Left renal pelvis (tissue), 4 donors: Measurements from ENCODE around the gene KMT2B. TPM values are rescaled to one million over a fixed set of nuclear protein-coding genes. Genes with fewer than 3 reads are reported as not detected.
"Not testable (repeated sequence)": the region's sequence is repeated elsewhere in the genome, so short reads cannot be mapped to it uniquely, and the experiment has no call there.

Experiments used
- DNase-seq, 4 donors: peaks; one replicate each; pipeline ENCODE4 v3.0.0-alpha.2; 2013; ENCODE audit warnings: low read depth in 4 of 4, low spot score in 3 of 4
- polyA plus RNA-seq, 4 donors: library from polyadenylated mRNA; unstranded; fragments of 120-200 nt; gene quantifications; one replicate each; pipeline ENCODE4 v1.2.1, GENCODE V29; 2013; ENCODE audit not compliant: insufficient read length in 4 of 4

The KMT2B gene
- polyA plus RNA-seq, 4 donors = 25.1 to 42.0 (median 32.8) TPM

DNA sequence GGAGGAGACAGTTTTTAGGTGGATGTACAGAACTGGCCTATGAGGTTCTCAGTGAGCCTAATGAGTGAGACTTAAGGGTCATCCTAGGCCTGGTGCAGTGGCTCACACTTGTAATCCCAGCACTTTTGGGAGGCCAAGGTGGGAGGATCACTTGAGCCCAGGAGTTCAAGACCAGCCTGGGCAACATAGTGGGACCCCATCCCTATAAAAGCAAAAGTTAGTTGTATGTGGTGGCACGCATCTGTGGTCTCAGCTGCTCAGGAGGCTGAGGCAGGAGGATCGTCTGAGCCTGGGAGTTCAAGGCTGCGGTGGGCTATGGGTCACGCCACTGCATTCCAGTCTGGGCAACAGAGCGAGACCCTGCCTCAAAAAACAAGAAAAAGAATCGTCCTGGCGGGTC lies 6.3 kb downstream of the KMT2B start:
- not testable (repeated sequence) for DNase-seq

DNA sequence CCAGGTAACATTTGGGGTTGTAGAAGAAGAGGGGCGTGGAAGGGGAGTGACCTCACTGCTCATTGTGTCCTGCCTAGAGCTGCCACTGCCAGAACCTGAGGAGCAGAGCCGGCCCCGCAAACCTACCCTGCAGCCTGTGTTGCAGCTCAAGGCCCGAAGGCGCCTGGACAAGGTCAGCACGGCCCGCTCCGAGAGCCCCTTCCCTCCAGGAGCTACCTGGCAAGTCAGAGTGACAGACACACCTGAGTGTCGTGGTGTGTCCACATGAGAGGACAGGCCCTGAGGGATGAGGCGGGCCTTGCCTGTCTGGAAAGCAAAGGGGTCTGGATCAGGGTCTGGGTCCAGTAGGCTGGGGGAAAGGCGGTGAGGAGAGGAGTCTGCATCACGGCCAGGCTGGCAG lies 6.8 kb downstream of the KMT2B start:
- DNase-seq = no peak

DNA sequence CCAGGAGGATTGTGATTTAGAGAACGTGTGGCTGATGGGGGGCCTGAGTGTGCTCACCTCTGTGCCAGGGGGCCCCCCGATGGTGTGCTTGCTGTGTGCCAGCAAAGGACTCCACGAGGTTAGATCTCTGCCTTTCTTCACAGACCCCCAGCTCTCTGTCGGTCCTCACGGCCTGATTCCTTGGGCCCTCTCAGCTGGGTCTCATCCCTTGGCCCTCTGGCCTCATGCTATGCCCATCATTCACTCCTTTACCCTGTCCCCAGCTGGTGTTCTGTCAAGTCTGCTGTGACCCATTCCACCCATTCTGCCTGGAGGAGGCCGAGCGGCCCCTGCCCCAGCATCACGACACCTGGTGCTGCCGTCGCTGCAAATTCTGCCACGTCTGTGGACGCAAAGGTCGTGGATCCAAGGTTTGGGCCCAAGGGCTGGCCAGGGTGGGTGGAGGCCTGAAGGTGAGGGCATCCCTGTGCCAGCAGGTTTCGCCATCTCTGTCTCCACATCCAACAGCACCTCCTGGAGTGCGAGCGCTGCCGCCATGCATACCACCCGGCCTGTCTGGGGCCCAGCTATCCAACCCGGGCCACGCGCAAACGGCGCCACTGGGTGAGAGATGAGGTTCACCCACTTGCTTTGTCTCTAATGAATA lies 7.5 kb downstream of the KMT2B start:
- no peak for DNase-seq

DNA sequence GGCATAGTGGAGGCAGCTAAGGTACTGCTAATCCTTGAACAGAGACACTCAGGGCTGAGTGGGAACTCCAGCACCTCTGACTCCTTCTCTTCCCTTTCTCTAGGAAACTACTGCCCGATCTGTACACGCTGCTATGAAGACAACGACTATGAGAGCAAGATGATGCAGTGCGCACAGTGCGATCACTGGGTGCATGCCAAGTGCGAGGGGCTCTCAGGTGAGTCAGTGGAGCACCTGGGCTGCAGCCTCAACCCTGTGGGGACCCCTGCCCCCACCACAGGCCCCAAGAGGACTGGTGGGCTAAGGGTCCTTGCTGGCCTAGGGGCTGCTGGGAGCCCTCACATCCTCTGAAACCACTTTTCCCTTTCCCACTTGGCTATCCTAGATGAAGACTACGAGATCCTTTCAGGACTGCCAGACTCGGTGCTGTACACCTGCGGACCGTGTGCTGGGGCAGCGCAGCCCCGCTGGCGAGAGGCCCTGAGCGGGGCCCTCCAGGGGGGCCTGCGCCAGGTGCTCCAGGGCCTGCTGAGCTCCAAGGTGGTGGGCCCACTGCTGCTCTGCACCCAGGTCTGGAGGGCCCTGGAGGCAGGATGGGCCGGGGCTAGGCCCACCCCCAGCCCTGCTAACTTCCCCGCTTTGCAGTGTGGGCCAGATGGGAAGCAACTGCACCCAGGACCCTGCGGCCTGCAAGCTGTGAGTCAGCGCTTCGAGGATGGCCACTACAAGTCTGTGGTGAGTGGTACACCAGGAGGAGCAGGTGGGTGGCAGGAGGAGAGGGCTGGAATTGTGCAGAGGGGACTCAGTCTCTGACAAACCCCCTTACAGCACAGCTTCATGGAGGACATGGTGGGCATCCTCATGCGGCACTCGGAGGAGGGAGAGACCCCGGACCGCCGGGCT lies 9.5 kb downstream of the KMT2B start:
- no peak for DNase-seq

DNA sequence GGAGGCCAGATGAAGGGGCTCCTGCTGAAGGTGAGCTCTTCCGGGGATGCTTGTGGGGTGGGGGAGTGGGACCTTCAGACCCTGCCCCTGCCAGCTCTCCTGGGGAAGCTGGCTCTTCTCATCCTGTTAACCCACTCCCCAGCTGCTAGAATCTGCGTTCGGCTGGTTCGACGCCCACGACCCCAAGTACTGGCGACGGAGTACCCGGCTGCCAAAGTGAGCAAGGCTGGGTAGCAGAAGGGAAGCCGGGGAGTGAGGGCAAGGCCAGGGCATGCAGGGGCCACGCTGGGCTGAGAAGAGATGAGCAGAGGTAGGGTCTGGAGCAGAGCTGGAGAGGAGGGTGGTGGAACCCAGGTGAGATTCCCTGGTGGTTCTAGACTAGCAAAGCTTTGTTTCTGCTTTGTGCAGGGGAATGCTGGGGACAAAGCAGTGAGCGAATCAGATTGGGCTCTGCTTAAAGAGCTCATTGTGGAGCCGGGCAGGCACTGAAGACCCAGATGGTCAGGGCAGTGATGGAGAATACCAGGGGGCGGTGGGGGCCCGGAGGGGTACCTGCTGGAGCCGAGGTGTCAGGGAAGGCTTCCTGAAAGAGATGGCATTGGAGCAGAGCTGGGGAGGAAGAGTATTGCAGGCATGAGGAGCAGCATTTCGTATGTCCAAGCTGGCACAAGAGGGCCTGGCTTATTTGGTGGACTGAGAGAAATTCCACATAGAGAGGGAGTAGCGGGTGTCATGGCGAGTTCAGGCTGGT lies 10.3 kb downstream of the KMT2B start:
- no peak for DNase-seq

DNA sequence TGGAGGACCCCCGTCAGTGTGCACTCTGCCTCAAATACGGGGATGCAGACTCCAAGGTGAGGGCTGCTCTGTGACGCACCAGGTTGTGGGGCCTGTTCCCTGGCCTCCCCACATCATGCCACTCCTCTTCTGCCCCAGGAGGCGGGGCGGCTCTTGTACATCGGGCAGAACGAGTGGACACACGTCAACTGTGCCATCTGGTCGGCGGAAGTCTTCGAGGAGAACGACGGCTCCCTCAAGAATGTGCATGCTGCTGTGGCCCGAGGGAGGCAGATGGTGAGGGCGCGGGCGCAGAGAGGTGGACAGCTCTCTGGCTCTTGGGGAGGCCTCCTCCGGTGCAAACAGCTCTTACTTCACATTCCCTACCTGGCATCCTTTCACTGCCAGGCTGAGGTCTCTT lies 11.2 kb downstream of the KMT2B start:
- no peak for DNase-seq

DNA sequence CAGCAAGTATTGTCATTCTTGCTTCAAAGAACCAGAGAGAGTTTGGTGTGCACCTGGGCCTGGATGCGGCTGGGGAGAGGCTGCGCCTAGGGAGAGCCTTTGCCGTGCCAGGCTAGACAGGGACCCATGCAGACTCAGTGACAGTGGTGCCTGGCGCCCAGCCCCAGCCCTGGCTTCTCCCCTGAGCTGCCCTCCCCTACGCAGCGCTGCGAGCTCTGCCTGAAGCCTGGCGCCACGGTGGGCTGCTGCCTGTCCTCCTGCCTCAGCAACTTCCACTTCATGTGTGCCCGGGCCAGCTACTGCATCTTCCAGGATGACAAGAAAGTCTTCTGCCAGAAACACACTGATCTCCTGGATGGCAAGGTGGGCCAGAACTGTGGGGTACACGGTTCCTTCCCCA lies 12.0 kb downstream of the KMT2B start:
- DNase-seq = no peak

DNA sequence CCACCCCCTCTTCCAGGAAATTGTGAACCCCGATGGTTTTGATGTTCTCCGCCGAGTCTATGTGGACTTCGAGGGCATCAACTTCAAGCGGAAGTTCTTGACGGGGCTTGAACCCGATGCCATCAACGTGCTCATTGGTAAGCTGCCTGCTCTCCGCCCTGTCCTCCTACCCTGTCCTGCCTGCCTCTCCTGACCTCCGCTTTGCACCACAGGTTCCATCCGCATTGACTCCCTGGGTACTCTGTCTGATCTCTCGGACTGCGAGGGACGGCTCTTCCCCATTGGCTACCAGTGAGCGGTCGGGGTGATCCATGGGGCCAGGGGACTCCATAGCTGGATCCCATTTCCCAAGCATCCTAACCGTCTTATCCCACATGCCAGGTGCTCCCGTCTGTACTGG lies 12.5 kb downstream of the KMT2B start:
- no peak for DNase-seq

DNA sequence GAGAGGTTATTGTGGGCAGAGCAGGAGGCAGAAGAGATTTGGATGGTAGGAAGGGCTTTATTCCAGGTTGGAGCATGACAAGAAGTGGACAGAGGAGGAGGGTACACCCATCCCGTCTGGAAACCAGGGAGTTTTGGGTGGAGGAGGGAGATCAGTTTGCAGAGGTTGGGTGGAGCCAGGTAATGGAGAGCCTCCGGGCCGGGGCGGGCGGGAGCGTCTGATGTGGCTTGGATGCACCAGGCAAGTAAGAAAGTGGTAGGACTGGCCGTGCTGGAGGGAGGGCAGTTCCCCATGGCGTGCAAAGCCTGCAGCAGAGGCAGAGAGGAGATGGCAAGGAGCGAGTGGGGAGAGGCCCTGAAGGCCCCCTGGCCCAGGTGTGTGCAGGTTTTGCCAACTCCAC lies 13.6 kb downstream of the KMT2B start:
- DNase-seq = no peak

DNA sequence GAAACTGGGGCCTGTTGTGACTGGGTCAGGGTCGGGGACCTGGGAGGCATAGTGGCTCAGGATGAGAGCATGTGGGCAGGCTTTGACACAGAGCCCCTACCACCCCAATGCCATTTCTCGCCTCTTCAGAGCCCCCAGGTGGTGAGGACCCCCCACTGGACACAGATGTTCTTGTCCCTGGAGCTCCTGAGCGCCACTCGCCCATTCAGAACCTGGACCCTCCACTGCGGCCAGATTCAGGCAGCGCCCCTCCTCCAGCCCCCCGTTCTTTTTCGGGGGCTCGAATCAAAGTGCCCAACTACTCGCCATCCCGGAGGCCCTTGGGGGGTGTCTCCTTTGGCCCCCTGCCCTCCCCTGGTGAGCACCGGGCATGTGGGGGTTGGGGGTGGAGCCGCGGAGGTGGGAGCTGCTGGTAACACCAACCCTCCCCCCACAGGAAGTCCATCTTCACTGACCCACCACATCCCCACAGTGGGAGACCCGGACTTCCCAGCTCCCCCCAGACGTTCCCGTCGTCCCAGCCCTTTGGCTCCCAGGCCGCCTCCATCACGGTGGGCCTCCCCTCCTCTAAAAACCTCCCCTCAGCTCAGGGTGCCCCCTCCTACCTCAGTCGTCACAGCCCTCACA lies 14.1 kb downstream of the KMT2B start:
- no peak for DNase-seq

DNA sequence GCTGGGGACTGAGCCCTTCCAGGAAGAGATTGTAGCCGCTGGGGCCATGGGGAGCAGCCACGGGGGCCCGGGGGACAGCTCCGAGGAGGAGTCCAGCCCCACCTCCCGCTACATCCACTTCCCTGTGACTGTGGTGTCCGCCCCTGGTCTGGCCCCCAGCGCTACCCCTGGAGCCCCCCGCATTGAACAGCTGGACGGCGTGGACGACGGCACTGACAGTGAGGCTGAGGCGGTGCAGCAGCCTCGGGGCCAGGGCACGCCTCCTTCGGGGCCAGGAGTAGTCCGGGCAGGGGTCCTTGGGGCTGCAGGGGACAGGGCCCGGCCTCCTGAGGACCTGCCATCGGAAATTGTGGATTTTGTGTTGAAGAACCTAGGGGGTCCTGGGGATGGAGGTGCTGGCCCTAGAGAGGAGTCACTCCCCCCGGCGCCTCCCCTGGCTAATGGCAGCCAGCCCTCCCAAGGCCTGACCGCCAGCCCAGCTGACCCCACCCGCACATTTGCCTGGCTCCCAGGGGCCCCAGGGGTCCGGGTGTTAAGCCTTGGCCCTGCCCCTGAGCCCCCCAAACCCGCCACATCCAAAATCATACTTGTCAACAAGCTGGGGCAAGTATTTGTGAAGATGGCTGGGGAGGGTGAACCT lies 14.9 kb downstream of the KMT2B start:
- no peak for DNase-seq

DNA sequence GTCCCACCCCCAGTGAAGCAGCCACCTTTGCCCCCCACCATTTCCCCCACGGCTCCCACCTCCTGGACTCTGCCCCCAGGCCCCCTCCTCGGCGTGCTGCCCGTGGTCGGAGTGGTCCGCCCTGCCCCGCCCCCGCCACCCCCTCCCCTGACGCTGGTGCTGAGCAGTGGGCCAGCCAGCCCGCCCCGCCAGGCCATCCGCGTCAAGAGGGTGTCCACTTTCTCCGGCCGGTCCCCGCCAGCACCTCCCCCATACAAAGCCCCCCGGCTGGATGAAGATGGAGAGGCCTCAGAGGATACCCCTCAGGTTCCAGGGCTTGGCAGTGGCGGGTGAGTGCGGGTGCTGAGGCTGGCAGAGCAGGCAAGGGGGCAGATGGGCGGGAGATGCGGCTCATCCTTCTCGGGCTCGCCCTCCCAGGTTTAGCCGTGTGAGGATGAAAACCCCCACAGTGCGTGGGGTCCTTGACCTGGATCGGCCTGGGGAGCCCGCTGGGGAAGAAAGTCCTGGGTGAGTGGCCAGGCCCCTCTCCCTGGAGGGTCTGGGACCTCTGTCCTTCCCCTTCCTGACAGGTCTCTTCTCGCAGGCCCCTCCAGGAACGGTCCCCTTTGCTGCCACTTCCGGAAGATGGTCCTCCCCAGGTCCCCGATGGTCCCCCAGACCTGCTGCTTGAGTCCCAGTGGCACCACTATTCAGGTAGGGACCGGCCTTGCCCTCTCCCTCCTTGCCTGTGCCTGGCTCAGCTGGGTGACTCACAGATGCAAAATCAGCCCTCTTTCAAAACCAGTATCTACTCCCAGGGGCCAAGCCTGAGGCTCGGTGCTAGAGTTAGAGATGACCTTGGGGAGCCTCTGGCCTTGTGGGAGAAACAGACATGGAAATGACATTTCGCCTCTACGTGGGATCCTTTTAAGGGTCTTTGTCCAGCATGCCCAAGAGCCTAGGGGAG lies 15.7 kb downstream of the KMT2B start:
- DNase-seq = no peak

DNA sequence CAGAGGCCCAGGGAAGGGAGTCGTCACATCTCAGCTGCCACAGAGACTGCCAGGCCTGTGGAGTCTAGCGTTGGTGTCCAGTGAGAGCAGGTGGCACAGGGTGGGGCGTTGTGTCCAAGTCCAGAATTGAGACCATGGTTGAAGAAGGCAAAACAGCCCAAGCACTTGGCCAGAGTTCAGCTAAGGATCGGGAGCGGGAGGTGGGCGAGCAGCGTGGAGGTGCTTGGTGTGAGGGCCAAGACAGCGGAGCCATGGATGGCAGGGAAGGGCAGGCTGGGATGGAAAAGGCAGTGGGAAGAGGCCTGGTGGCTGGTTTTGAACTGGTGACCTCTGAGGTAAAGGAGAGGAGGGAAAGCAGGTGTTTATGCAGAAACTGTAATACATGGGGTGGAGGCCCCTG lies 16.5 kb downstream of the KMT2B start:
- no peak for DNase-seq

DNA sequence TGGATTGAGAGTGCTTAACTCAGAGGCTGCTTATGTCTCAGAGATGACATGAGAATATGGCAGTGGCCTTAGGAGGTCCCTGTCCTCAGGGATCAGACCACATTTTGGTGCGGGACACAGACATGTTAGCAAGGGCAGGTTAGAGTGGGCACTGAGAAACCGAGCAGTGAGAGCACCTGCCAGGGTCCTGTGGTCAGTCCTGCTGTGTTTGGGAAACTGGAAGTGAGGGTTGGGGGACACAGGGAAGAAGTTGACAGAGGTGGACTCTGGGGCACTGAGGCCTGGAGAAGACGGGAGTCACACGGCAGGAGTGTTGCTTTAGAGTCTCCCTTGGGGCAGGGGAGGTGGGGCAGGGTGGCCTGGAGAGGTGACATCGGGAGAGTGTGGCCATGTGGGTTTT lies 17.1 kb downstream of the KMT2B start:
- no peak for DNase-seq

DNA sequence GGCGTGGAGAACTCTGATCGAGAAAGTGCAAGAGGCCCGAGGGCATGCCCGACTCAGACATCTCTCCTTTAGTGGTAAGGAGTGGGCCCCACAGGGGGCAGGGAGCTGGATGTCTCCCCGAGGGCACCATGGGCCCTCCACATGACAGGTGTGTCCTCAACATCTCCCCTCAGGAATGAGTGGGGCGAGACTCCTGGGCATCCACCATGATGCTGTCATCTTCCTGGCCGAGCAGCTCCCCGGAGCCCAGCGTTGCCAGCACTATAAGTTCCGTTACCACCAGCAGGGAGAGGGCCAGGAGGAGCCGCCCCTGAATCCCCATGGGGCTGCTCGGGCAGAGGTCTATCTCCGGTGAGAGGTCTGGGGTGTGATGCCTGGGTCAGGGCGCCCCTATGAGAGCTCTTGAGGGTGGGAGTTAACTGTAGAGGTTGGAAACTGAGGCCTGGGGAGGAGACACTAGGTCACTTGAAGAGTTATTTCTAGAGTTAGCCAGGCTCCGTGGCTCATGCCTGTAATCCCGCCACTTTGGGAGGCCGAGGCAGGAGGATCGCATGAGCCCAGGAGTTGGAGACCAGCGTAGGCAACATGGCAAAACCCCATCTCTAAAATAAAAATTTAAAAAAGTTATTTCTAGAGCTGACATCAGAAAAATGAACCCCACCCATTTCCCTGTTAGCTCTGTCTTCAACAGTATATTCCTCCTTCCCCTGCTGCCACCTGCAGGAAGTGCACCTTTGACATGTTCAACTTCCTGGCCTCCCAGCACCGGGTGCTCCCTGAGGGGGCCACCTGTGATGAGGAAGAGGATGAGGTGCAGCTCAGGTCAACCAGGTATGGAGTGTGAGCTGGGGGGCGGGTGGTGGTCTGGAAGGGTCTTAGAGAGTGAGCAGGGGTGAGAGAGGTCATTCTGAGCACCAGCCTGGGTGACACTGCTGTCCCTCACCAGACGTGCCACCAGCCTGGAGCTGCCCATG lies 19.4 kb downstream of the KMT2B start:
- DNase-seq = no peak

DNA sequence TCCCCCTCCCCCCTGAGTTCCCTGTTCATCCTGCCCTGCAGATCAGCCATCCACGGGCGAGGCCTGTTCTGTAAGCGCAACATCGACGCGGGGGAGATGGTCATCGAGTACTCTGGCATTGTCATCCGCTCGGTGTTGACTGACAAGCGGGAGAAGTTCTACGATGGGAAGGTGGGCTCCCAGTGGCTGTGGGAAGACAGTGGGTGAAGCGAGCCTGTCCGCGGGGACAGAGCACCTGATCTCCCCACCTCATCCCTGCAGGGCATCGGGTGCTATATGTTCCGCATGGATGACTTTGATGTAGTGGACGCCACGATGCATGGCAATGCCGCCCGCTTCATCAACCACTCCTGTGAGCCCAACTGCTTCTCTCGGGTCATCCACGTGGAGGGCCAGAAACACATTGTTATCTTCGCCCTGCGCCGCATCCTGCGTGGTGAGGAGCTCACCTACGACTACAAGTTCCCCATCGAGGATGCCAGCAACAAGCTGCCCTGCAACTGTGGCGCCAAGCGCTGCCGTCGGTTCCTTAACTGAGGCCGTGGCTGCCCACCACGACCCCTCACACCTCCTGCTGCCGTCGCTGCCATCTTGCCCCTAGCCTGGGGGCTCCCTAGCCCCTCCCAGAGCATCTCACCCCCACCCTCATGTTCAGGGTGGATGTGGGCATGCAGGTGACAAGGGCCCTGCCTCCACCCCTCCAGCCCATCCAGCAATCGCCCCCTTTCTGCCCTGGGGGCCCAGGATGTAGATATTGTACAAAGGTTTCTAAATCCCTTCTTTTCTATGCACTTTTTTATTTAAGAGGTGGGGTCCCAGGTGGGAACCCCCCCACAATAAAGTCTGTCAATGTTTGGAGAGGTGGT lies 20.5 kb downstream of the KMT2B start:
- DNase-seq = no peak

DNA sequence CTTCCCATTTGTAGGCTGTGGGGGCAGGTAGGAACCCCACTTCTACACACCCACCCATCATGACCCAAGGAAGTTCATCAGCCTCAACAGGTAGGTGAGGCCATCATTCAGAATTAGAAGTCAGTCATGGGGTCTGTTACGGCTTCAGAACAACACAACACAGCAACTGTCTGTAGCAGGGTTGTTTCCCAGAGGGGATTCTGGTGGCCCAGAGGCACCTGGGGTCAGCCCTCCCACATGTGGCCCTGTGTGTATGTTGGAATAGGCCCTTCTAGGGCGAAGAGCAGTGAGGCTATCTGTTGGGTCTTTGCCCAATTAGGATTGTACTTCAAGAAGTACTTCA lies 21.1 kb downstream of the KMT2B start:
- DNase-seq = no peak
